Astrocyte of the hippocampus (primary cell): ENCODE data around the gene TBP.
A peak's percentile ranks its signal among the peaks of the same experiment; 100 is the strongest.

Experiments used
- DNase-seq: peaks from one replicate; pipeline ENCODE4 v3.0.0; 2011; ENCODE audit warnings: low read depth, low spot score

Gene TBP

GRCh38 chr6:170535004-170535403 lies 19.2 kb upstream of the TBP start:
- no peak for DNase-seq

DNA sequence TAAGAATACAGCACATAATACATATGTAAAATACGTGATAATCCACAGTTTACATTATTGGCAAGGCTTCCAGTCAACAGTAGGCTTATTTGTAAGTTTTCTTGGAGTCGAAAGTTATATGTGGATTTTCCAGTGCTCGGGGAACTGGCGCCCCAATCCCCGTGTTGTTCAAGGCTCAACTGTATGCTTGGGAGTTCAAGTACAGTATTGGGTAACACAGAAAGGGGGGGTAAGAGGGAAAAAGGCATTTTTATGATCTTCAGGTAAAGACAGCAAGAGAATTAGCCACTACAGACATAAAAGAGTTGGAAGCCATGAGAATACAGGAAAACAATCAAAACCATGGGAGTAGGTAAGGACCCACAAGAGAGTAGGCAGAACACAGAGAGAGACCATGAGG lies 17.5 kb upstream of the TBP start:
- no peak for DNase-seq

DNA sequence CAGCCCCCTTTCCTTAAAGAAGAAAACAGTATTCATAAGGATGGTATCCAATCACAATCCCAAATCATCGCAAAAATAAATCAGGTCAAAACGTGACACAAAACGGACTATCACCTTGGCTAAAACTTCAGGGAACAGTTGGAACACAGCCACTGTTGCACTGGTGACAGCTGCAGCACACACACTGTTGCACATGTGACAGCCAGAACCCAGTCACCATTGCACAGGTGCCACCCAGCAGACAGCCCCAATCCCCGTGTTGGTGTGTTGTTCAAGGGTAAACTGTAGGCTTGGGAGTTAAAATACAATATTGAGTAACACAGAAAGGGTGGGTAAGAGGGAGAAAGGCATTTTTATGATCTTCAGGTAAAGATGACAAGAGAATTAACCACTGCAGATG lies 16.8 kb upstream of the TBP start:
- no peak for DNase-seq

GRCh38 chr6:170542031-170542719 lies 12.0 kb upstream of the TBP start:
- DNase-seq, result no peak

GRCh38 chr6:170545405-170545804 lies 8.8 kb upstream of the TBP start:
- DNase-seq, result no peak

DNA sequence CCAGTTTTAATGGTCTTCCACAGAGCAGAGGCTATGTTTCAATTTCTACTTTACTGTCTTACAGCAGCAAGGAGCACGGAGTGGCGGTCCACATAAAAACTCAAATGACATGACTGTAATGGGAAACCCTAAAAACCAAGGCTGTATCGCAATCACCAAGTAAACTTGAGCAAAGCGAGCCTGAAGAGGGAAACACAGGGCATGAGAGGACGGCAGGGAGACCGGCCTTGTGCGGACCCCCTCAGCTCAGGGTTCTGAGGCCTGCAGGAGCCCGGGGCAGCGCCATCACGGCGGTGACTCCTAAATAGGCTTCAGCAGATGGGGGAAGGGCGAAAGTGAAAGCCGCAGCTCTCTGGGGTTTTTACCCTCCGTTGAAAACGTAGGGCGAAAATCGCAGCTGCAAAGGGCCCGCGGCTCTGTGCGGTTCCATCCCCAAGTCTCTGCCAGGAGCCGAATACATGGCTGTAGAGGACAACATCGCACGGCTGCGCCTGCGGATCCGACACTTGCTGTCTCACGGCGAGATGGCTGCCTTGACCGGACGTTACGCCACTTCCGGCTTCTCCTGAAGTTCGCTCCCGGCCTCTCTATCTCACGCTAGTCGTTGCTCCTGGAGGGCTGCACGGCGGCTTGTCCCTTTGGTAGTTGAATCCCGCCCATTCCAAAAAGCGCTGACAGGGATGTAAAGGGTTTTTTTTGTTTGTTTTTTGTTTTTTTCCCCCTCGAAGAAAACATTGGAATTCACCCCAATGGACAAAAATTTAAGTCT lies 1.2 kb upstream of the TBP start, which contains the start of gene PSMB1:
Gene PSMB1 (minus strand): TSS at position 543 of the 769 bp plus-strand sequence. CDS start 65 bp downstream, at position 478.
- DNase-seq, result peak; percentile 97

DNA sequence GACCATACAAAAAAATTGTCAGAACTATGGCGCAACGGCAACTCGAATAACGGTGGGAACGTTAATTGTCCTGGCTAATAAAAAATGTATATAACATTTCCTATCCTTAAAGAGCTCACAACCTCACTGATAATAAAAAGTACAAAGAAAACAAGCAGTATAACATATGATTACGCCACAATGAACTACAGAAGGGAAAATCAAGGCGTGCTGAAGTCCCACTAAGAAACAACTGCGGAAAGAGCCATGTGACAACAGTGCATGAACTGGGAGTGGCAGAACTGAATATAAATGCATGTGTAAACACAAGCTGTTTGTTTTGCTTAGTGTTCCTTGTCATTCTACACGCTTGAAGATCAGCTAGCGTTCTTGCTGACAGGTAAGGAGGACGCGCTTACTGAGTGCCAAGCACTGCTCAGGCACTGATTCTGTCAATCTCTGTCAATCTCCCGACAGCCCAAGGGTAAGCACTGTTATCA lies 596 bp upstream of the TBP start:
- DNase-seq, result no peak

DNA sequence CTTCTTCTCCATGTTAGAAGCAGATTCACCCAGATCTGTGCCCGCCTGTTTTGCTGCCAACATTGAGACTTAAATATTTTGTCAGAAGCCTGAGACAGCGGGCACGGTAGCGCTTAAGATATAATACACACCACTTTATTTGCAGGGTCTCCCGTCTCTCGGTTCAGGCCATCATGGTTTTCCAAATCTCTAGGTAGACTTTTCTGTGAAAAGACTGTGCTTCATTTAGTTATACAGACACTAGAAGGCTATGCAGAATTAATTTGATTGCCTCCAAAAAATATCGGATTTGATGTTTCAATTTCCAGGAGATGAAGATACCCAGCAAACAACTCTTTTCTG lies 598 bp downstream of the TBP start:
- DNase-seq, result no peak

DNA sequence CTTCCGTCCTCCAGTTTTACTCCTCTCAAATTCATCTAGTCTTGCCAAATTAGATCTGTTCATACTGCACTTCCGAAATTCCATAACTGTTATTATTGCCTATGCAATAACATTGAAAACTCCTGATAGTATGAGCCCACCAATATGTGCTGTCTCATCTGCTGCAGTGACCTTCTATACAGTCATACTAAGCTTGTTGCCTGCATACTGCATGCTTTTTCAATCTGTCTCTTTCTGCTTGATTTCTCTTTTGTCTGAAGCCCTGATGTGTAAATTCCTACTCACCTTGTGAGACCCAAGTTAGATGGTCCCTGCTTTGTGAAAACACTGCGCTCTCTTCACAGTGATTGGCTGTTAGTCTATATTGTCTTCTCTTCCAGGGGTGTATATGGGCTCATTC lies 1.1 kb downstream of the TBP start:
- no peak for DNase-seq

DNA sequence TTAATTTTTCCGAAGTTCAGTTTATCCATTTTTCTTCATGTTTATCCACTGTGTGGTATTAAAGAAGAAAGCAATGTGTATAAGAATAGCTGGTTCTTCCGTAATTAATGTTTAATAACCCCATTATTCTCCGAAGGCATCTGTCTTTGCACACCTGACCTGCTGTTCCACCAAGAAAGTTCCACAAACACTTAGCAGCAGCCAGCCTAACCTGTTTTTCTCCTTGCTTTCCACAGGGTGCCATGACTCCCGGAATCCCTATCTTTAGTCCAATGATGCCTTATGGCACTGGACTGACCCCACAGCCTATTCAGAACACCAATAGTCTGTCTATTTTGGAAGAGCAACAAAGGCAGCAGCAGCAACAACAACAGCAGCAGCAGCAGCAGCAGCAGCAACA lies 7.4 kb downstream of the TBP start:
- no peak for DNase-seq

DNA sequence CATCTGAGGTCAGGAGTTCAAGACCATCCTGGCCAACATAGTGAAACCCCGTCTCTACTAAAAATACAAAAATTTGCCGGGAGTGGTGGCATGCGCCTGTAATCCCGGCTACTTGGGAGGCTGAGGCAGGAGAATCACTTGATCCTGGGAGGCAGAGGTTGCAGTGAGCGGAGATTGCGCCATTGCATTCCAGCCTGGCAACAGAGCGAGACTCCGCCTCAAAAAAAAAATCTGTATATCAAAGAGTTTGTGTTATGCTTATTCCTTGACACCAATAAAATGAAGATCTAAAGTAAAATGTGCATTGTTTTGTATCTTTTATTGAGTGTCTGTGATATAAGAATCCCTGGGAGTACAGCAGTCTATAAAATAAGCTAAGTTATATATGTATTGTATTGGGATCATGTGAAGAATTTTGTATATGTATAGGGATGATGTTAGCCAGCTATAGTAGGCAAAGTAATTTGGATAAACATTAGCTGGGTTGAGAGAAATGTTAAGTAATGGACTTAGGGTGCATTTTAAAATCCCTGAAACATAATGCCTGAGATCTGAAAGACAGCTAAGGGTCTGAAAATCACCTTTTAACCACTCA lies 10.9 kb downstream of the TBP start:
- no peak for DNase-seq

DNA sequence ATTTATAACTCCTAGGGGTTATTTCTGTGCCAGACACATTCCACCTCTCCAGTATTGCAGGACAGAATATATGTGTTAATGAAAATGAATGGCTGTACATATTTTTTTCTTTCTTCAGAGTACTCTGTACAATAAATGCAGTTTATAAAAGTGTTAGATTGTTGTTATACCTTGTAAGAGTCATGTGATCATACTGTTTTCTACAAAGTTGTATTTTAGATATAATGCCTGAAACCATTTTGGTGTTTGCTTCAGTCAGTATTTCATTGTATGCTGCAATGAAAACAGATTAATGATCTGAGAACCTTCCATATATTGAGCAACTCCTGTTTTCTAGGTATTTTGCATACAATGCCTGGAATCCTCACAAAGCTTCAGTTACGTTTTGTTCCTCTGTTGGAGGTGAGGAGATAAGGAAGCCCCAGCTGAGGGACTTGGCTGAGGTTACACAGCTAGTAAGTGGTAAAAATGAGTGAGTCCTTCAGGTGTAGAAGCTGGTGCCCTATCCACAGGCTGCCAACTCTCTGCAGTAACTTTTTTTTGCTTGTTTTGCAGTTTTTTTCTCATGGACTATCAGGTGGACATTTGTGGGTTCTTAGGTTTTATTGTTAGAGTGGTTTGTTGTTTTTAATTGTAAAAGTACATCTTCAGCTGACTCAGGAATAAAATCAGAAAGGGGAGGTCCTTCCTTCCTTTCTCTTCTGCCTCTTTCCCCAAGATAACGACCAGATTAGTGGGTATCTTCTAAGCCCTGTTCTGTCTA lies 18.7 kb downstream of the TBP start:
- no peak for DNase-seq

DNA sequence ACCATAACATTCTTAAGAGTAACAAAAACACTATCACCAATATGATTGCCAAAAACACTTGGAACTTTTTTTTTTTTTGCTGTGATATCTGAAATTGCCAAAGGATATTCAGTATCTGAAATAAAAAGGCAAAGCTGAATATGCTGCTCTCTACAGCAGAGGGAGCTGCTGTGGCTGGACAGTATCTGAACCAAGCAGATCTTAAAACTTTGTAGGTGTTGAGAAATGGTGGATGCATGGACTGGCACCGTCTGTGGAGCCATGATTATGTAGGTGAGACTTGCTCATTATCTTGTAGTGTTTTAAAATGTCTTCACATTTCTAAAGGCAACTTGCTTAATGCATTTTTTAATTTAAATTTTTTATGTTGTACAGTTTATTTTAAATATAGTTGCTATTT lies 21.1 kb downstream of the TBP start:
- peak; percentile 7 for DNase-seq

- no peak for DNase-seq
Measured at GRCh38 chr6:170578909-170579308, 24.7 kb downstream of the TBP start.

DNA sequence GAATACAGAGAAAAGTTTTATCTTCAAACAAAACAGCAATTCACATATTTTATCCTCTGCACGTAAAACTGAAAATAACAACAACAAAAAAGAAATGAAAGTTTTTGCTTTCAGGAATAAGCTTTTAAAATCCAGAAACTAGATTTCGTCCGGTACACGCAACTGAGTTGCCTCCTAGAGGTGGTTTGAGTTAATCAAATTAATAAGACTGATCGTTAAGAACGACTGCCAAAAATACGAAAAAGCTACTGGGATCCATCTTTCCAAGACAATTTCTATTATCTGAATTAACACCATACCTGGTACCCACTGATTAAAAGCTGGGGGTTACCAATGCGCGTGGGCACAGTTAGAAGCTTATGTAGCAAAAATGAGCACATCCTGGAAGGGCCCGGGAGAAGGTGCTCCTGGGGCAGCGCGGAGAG lies 29.6 kb downstream of the TBP start:
- DNase-seq, result no peak

DNA sequence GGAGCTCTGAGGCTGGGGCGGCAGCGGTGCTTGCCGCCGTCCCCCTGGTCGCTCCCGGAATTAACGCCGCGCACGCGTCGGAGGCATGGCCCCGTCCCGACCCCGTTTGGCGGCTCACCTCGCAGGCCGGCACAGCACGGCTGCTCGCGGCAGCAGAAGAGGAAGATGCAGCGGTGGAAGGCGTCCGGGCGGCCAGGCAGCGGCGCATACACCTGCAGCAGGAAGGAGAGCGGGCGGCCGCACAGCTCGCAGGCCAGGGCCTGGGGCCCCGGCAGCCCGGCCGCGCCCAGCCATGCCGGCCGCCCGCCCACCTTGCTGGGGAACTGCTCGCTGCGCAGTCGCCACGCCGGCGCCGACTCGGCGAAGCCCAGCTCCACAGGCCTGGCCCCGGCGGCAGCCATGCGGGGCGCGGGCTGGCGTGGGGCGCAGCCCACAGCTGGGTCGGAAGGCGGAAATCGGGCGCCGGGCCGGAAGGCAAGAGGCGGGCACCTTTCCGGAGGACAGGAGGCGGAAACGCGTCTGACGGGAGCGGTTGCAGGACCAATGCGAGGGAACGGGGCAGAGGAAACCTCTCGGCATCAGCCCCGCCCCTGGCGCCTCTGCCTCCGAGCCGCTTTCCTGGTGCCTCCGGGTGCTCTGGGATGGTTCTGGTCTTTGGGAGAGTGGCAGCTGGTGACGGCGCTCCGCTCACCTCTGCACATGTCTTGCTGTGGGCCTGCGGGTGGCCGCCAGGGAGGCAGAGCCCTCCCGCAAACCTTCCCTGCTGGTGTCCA lies 30.2 kb downstream of the TBP start, which contains the start of gene PDCD2:
Gene PDCD2 (minus strand): TSS at position 457 of the 773 bp plus-strand sequence. CDS start 56 bp downstream, at position 401.
- DNase-seq, result peak; percentile 96

- DNase-seq, result no peak
Measured at GRCh38 chr6:170584954-170585498, 30.9 kb downstream of the TBP start.

DNA sequence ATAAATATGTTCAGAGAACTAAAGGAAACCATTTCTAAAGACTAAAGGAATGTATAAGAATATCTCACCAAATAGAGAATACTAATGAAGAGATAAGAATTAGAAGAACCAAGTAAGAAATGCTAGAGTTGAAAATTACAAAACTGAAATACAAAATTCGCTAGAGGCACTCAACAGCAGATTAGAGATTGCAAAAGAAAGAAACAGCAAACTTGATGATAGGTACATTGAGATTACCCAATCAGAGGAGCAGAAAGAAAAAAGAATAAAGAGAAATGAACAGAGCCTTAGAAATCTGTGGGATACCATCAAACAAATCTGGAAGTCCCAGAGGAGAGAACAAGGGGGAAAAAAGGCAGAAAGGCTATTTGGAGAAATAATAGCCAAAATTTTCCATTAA lies 36.6 kb downstream of the TBP start:
- DNase-seq, result no peak

- DNase-seq, result no peak
Measured at GRCh38 chr6:170596426-170596825, 42.3 kb downstream of the TBP start.

- no peak for DNase-seq
Measured at GRCh38 chr6:170597278-170597677, 43.1 kb downstream of the TBP start.
